RWPE2 (cell line): ENCODE measurements around the gene SENP7.

Source experiments
- ATAC-seq: fragments of 200-7000 bp; cut with Tn5 transposase; 3 replicates; pipeline ENCODE4 v1.9.1; 2021; ENCODE audit warnings: low read depth
- DNase-seq: peaks from one replicate; pipeline ENCODE4 v3.0.0-alpha.2; 2020; ENCODE audit warnings: low spot score
- H3K27ac ChIP-seq: fragments of 450-650 bp; 2 replicates; pipeline ENCODE4 v1.5.1; 2017; ENCODE audit warnings: mild to moderate bottlenecking; ENCODE audit not compliant: poor library complexity, severe bottlenecking
- H3K27me3 ChIP-seq: fragments of 250-450 bp; sonication (Bioruptor Pico); 2 replicates; pipeline ENCODE4 v1.5.1; 2021; ENCODE audit warnings: mild to moderate bottlenecking, moderate library complexity; ENCODE audit not compliant: insufficient read depth, poor library complexity, severe bottlenecking
- H3K36me3 ChIP-seq: fragments of 250-450 bp; sonication (Bioruptor Pico); 2 replicates; pipeline ENCODE4 v1.5.1; 2020; ENCODE audit warnings: low read depth, mild to moderate bottlenecking, moderate library complexity
- H3K4me1 ChIP-seq: fragments of 250-450 bp; sonication (Bioruptor Pico); 2 replicates; pipeline ENCODE4 v1.5.1; 2021; ENCODE audit warnings: mild to moderate bottlenecking, moderate library complexity; ENCODE audit not compliant: insufficient read depth, poor library complexity, severe bottlenecking
- H3K4me3 ChIP-seq: fragments of 250-450 bp; sonication (Bioruptor Pico); 2 replicates; pipeline ENCODE4 v1.5.1; 2021; ENCODE audit warnings: mild to moderate bottlenecking, moderate library complexity; ENCODE audit not compliant: severe bottlenecking
- H3K9me3 ChIP-seq: fragments of 250-450 bp; sonication (Bioruptor Pico); 2 replicates; pipeline ENCODE4 v1.5.1; 2021; ENCODE audit warnings: mild to moderate bottlenecking, moderate library complexity; ENCODE audit not compliant: severe bottlenecking
- TF ChIP-seq, protein P1 (sequence below): fragments of 450-650 bp; IDR thresholded peaks from one replicate; pipeline ENCODE4 v1.5.1; 2017; ENCODE audit warnings: mild to moderate bottlenecking, moderate library complexity; ENCODE audit not compliant: poor library complexity, severe bottlenecking

Gene SENP7

DNA sequence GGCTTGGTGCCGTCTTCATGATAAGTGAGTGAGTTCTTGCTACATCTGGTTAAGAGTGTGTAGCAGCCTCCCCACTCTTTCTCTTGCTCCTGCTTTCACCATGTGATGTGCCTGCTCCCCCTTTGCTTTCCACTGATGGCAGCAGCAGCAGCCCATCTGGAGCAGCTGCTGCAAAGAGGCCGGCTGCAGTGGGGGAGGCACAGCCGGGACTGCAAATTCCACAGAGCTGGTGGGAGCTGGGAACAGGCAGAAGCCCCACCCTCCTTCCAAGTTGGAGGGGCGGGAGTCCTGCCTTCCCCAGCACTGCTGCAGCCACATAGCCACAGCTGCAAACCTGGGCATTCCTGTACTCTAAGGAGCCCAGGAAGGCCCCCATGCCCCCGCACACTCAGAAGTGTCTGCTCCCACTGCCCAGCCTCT lies 129.8 kb downstream of the SENP7 start:
- TF ChIP-seq, protein P1, sequence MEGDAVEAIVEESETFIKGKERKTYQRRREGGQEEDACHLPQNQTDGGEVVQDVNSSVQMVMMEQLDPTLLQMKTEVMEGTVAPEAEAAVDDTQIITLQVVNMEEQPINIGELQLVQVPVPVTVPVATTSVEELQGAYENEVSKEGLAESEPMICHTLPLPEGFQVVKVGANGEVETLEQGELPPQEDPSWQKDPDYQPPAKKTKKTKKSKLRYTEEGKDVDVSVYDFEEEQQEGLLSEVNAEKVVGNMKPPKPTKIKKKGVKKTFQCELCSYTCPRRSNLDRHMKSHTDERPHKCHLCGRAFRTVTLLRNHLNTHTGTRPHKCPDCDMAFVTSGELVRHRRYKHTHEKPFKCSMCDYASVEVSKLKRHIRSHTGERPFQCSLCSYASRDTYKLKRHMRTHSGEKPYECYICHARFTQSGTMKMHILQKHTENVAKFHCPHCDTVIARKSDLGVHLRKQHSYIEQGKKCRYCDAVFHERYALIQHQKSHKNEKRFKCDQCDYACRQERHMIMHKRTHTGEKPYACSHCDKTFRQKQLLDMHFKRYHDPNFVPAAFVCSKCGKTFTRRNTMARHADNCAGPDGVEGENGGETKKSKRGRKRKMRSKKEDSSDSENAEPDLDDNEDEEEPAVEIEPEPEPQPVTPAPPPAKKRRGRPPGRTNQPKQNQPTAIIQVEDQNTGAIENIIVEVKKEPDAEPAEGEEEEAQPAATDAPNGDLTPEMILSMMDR = no peak
- no peak for ATAC-seq

DNA sequence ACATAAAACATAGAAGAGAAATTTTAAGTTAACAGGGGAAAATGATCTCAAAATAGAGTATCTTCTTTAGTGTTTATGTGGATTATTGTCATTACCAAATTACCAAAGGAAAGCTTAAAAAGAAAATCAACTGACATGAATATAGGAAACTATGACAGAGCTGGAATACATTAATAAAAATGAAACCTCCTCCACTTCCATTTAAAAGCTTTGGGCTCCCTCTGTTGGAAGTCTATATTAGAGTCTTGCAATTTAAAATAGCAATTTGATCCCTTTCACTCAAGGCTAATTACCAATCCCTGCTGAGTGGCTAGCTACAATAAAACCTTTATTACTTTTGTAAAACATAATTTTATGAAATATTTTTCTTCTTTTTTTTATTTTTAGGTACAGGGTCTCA lies 131.2 kb downstream of the SENP7 start:
- H3K4me3 ChIP-seq = no peak overlapping the region
- no peaks in the 10 kb centered on the region for H3K36me3 ChIP-seq
- no peaks in the 10 kb centered on the region for H3K27me3 ChIP-seq
- 0 out of 3 replicates have a peak, but pooled peaks have one; percentile 46 for ATAC-seq
- no peak overlapping the region for H3K27ac ChIP-seq
- TF ChIP-seq, protein P1 = peak; percentile 62
- no peak for DNase-seq
- no peaks in the 10 kb centered on the region for H3K4me1 ChIP-seq
- no peaks in the 10 kb centered on the region for H3K9me3 ChIP-seq

More for the DNA sequence above, 129.8 kb downstream of the SENP7 start:
- DNase-seq = no peak
- H3K4me3 ChIP-seq = no peak overlapping the region
- H3K36me3 ChIP-seq = no peaks in the 10 kb centered on the region
- no peaks in the 10 kb centered on the region for H3K27me3 ChIP-seq
- H3K4me1 ChIP-seq = no peaks in the 10 kb centered on the region
- no peaks in the 10 kb centered on the region for H3K9me3 ChIP-seq
- no peak overlapping the region for H3K27ac ChIP-seq

DNA sequence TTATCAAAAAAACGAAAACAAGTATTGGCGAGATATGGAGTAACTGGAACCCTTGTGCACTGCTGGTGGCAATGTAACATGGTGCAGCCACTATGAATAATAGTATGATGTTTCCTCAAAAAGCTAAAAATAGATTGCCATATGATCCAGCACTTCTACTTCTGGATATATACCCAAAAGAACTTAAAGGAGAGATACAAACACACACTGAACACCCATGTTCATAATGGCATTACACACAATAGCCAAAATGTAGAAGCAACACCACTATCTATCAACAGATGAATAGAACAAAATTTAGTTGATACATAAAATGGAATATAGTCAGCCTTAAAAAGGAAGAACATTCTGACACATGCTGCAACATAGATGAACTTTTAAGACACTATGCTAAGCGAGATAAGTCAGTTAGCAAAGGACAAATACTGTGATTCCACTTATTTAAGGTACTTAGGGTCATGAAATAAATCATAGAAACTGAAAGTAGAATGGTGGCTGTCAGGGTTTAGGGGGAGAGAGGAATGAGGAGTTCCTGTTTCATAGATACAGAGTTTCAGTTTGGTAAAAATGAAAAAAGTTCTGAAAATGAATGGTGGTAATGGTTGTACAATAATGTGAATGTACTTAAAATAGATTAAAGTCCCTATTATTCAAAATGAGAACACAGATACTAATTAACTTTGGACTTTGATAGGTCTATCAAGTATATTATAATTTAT lies 133.2 kb downstream of the SENP7 start:
- TF ChIP-seq, protein P1 = no peak
- Histone ChIP-seq H3K9me3 (no peaks in the 10 kb centered on the region), H3K4me1 (no peaks in the 10 kb centered on the region), H3K27me3 (no peaks in the 10 kb centered on the region), H3K36me3 (no peaks in the 10 kb centered on the region), H3K27ac (no peak overlapping the region), H3K4me3 (no peak overlapping the region)
- ATAC-seq (no peak), DNase-seq (no peak)

DNA sequence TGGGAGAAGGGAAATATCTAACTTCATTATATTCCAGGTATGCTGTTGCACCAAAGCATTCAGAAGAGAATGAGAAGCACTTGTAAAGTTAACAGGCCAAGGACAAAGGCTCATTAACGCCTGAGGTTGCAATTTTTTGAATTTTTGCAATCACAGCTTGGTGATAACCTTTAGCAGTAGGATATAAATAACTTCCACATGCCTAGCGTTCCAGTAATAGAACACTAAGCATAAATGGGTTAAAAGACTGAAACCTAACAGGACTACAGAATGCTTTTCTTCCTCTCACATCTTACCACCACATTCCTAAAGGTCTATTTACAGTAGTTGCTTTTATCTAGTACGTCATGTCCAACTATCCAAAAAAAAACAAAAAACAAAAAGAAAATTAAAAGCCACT lies 135.2 kb downstream of the SENP7 start:
- no peak overlapping the region for H3K27ac ChIP-seq
- no peak for ATAC-seq

More for the DNA sequence above, 135.2 kb downstream of the SENP7 start:
- H3K4me3 ChIP-seq = no peak overlapping the region
- no peaks in the 10 kb centered on the region for H3K9me3 ChIP-seq
- no peak for DNase-seq
- H3K27me3 ChIP-seq = no peaks in the 10 kb centered on the region
- H3K36me3 ChIP-seq = no peaks in the 10 kb centered on the region
- H3K4me1 ChIP-seq = no peaks in the 10 kb centered on the region
- TF ChIP-seq, protein P1 = no peak
